ENCODE results near the gene MTFR1L. TPM values are rescaled to one million over a fixed set of nuclear protein-coding genes. Genes with fewer than 3 reads are reported as not detected.

MTFR1L gene
- total and polyA plus RNA-seq, 9 of the 15 experiments (the other 6 are each of a cell fraction or from before 2014, with no cell fraction given): 41.4 to 98.5 (median 53.7) TPM

DNA sequence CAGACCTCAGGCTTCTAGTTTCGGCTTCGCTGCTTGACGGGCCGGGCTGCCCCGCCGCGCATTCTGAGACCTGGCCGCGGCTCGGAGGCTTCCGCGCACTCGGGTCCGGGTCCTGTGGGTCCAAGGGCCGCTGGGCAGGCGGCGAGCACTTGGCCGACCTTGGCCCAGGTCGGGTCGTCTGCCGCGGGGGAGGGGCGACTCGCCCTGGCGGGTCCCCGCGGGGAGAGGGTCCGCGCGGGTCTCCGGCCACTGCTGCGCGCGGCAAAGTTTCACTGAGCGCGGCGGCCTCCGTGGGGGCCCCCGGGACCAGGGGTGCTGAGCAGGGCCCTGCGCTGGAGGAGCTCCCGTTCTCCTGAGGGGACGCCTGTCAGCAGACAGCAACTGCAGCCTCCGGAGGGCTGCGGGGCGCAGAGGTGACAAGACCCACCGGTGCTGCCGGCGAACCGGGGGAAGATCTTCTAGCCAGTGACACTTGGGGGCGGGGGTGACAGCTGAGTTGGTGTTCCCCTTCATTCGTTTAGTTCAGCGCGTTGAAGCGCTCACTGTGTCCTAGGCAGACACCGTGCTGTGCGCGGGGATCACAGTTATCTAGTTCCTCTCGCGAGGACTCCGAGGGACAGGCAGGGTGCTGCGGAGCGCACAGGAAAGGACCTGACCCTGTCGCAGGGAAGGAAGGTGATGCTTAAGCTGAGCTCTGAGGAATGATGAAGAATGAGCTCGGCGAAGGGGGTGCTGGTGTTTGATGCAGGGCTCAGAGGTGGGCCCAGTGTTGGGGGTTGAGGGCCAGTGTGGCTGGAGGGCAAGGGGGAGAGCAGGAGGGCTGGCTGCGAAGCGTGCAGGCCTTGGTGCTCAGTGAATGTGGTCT lies 725 bp downstream of the MTFR1L start (continued):
- TF ChIP-seq, protein P1, sequence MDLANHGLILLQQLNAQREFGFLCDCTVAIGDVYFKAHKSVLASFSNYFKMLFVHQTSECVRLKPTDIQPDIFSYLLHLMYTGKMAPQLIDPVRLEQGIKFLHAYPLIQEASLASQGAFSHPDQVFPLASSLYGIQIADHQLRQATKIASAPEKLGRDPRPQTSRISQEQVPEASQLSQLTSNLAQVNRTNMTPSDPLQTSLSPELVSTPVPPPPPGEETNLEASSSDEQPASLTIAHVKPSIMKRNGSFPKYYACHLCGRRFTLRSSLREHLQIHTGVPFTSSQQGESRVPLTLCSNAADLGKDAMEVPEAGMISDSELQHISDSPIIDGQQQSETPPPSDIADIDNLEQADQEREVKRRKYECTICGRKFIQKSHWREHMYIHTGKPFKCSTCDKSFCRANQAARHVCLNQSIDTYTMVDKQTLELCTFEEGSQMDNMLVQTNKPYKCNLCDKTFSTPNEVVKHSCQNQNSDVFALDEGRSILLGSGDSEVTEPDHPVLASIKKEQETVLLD (IDR thresholded peaks at IDR 0.05): no peak
- TF ChIP-seq CBX3 (IDR thresholded peaks at IDR 0.05; ENCODE audit: borderline replicate concordance in 1 of 2, low read length in 2 of 2) (no peak), PPARD (CRISPR knock-in tag; IDR thresholded peaks at IDR 0.05) (no peak), HDAC3 (IDR thresholded peaks at IDR 0.05; ENCODE audit: borderline replicate concordance, partially characterized antibody) (no peak), ZNF174 (CRISPR knock-in tag; IDR thresholded peaks at IDR 0.05) (no peak), NCOA2 (IDR thresholded peaks at IDR 0.05; ENCODE audit: partially characterized antibody in 2 of 2) (no peak), PHF21A (IDR thresholded peaks at IDR 0.05; ENCODE audit: borderline replicate concordance, low read depth) (peak; percentile 54; the same call in 1 of the 2 replicates), HNRNPUL1 (IDR thresholded peaks at IDR 0.05; ENCODE audit: low read length) (peak; percentile 85; the same call in 1 of the 2 replicates), NCOA1 (IDR thresholded peaks at IDR 0.05; ENCODE audit: low read depth) (no peak), POLR2AphosphoS2 (IDR thresholded peaks at IDR 0.05; ENCODE audit: low read length) (no peak), ZFP36 (IDR thresholded peaks at IDR 0.05; ENCODE audit: low read depth, low read length, partially characterized antibody) (no peak), C11orf30 (IDR thresholded peaks at IDR 0.05; ENCODE audit: low read depth) (no peak), ZNF436 (CRISPR knock-in tag; IDR thresholded peaks at IDR 0.05) (0 out of 2 replicates have a peak, but pooled peaks have one; percentile 10), ZNF408 (CRISPR knock-in tag; IDR thresholded peaks at IDR 0.05; ENCODE audit: low read depth) (no peak), ZFX (CRISPR knock-in tag; IDR thresholded peaks at IDR 0.05) (peak; percentile 68; the same call in 1 of the 2 replicates)
- TF ChIP-seq, protein P2, sequence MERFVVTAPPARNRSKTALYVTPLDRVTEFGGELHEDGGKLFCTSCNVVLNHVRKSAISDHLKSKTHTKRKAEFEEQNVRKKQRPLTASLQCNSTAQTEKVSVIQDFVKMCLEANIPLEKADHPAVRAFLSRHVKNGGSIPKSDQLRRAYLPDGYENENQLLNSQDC (CRISPR knock-in tag; IDR thresholded peaks at IDR 0.05): no peak
- TF ChIP-seq, protein P3, sequence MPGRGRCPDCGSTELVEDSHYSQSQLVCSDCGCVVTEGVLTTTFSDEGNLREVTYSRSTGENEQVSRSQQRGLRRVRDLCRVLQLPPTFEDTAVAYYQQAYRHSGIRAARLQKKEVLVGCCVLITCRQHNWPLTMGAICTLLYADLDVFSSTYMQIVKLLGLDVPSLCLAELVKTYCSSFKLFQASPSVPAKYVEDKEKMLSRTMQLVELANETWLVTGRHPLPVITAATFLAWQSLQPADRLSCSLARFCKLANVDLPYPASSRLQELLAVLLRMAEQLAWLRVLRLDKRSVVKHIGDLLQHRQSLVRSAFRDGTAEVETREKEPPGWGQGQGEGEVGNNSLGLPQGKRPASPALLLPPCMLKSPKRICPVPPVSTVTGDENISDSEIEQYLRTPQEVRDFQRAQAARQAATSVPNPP (IDR thresholded peaks at IDR 0.05; ENCODE audit: borderline replicate concordance, insufficient read depth, insufficient read length): no peak
- TF ChIP-seq, protein P4, sequence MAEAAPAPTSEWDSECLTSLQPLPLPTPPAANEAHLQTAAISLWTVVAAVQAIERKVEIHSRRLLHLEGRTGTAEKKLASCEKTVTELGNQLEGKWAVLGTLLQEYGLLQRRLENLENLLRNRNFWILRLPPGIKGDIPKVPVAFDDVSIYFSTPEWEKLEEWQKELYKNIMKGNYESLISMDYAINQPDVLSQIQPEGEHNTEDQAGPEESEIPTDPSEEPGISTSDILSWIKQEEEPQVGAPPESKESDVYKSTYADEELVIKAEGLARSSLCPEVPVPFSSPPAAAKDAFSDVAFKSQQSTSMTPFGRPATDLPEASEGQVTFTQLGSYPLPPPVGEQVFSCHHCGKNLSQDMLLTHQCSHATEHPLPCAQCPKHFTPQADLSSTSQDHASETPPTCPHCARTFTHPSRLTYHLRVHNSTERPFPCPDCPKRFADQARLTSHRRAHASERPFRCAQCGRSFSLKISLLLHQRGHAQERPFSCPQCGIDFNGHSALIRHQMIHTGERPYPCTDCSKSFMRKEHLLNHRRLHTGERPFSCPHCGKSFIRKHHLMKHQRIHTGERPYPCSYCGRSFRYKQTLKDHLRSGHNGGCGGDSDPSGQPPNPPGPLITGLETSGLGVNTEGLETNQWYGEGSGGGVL (CRISPR knock-in tag; IDR thresholded peaks at IDR 0.05): no peak
- TF ChIP-seq, protein P5, sequence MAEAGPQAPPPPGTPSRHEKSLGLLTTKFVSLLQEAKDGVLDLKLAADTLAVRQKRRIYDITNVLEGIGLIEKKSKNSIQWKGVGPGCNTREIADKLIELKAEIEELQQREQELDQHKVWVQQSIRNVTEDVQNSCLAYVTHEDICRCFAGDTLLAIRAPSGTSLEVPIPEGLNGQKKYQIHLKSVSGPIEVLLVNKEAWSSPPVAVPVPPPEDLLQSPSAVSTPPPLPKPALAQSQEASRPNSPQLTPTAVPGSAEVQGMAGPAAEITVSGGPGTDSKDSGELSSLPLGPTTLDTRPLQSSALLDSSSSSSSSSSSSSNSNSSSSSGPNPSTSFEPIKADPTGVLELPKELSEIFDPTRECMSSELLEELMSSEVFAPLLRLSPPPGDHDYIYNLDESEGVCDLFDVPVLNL (CRISPR knock-in tag; IDR thresholded peaks at IDR 0.05; ENCODE audit: low read depth): no peak; the same call in 1 of the 2 replicates
